ENCODE results near the gene B3GNT4.
"Not testable (repeated sequence)": the region's sequence is repeated elsewhere in the genome, so short reads cannot be mapped to it uniquely, and the experiment has no call there.

B3GNT4 gene

GRCh38 chr12:122243965-122244364 is 40.5 kb downstream of the B3GNT4 start:
- Histone ChIP-seq H3K27me3 (ENCODE audit: control insufficient read depth, insufficient read depth, low read length, poor library complexity, severe bottlenecking) (no peaks in the 10 kb centered on the region), H3K4me1 (ENCODE audit: control insufficient read depth, insufficient read depth, low read length) (no peaks in the 10 kb centered on the region), H3K27ac (ENCODE audit: insufficient read depth, low read depth, low read length, poor library complexity, severe bottlenecking) (no peak overlapping the region), H3K36me3 (ENCODE audit: control insufficient read depth, insufficient read depth, low read length) (peaks cover under 1% of the 10 kb centered on the region), H3K9me3 (ENCODE audit: control insufficient read depth, low read length) (no peaks in the 10 kb centered on the region), H3K4me3 (ENCODE audit: insufficient read depth, low read depth, low read length) (no peak overlapping the region)
- WGBS, 2 experiments: 97 to 100% methylated on average over 4 to 5 of the region's 6 CpGs

- Histone ChIP-seq H3K27ac (ENCODE audit: insufficient read depth, low read depth, low read length, poor library complexity, severe bottlenecking) (no peak overlapping the region), H3K4me3 (ENCODE audit: insufficient read depth, low read depth, low read length) (no peak overlapping the region), H3K4me1 (ENCODE audit: control insufficient read depth, insufficient read depth, low read length) (no peaks in the 10 kb centered on the region), H3K9me3 (ENCODE audit: control insufficient read depth, low read length) (no peaks in the 10 kb centered on the region), H3K27me3 (ENCODE audit: control insufficient read depth, insufficient read depth, low read length, poor library complexity, severe bottlenecking) (no peaks in the 10 kb centered on the region), H3K36me3 (ENCODE audit: control insufficient read depth, insufficient read depth, low read length) (peaks cover 8% of the 10 kb centered on the region)
- WGBS, 2 experiments: 93 to 94% methylated on average over 9 to 11 of the region's 11 CpGs
Observed at GRCh38 chr12:122244565-122245371, 41.3 kb downstream of the B3GNT4 start.

- Histone ChIP-seq H3K36me3 (ENCODE audit: control insufficient read depth, insufficient read depth, low read length) (peaks cover 9% of the 10 kb centered on the region), H3K27ac (ENCODE audit: insufficient read depth, low read depth, low read length, poor library complexity, severe bottlenecking) (no peak overlapping the region), H3K27me3 (ENCODE audit: control insufficient read depth, insufficient read depth, low read length, poor library complexity, severe bottlenecking) (no peaks in the 10 kb centered on the region), H3K4me3 (ENCODE audit: insufficient read depth, low read depth, low read length) (no peak overlapping the region), H3K9me3 (ENCODE audit: control insufficient read depth, low read length) (no peaks in the 10 kb centered on the region), H3K4me1 (ENCODE audit: control insufficient read depth, insufficient read depth, low read length) (no peaks in the 10 kb centered on the region)
- WGBS, 2 experiments: 91 to 95% methylated on average over 1 of the region's 1 CpG
Observed at GRCh38 chr12:122245553-122245952, 42.0 kb downstream of the B3GNT4 start.

DNA sequence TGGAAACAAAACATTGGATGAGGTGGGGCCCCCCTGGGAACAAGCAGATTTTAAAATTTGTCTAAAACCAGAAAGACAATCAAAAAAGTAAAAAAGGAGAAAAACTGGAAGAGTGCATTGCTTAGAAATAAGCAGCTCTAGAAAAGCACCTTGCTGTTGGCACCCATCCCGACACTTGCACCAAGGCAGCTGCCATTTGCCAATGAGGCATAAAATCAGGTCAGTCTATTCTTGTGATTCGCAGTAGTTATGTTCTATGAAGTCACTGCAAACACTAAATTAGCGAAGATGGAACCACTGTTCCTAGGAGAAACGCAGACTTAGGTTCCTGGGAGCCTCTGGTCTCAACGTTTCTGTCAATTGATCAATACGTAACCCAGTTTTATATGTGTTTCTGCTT is 46.5 kb downstream of the B3GNT4 start:
- Histone ChIP-seq H3K4me3 (ENCODE audit: insufficient read depth, low read depth, low read length) (no peak overlapping the region), H3K4me1 (ENCODE audit: control insufficient read depth, insufficient read depth, low read length) (no peaks in the 10 kb centered on the region), H3K27ac (ENCODE audit: insufficient read depth, low read depth, low read length, poor library complexity, severe bottlenecking) (no peak overlapping the region), H3K9me3 (ENCODE audit: control insufficient read depth, low read length) (no peaks in the 10 kb centered on the region), H3K27me3 (ENCODE audit: control insufficient read depth, insufficient read depth, low read length, poor library complexity, severe bottlenecking) (no peaks in the 10 kb centered on the region), H3K36me3 (ENCODE audit: control insufficient read depth, insufficient read depth, low read length) (peaks cover 9% of the 10 kb centered on the region)
- WGBS, 2 experiments: 96 to 98% methylated on average over 6 of the region's 6 CpGs

DNA sequence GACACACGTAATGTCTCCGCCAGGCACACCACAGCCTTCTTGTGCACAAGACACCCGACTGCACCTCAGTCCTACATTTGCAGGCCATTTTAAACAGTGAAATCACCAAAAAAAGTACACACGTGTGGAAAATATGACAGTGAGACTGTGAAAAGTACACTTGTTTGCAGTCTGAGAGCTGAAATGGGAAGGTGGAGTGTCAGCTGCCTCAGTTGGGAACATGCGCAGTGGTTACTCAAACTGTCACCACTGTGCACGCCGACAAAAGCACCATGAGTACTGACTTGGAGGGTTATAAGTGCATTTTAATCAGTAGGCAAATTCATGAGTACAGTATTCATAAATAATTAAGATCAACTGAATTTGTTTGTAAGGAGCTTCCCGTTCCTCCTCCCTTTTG is 47.0 kb downstream of the B3GNT4 start:
- H3K4me1 ChIP-seq (ENCODE audit: control insufficient read depth, insufficient read depth, low read length): no peaks in the 10 kb centered on the region
- no peaks in the 10 kb centered on the region for H3K27me3 ChIP-seq (ENCODE audit: control insufficient read depth, insufficient read depth, low read length, poor library complexity, severe bottlenecking)
- WGBS, 2 experiments: 96 to 97% methylated on average over 8 of the region's 8 CpGs
- H3K36me3 ChIP-seq (ENCODE audit: control insufficient read depth, insufficient read depth, low read length): peaks cover 9% of the 10 kb centered on the region
- H3K9me3 ChIP-seq (ENCODE audit: control insufficient read depth, low read length): no peaks in the 10 kb centered on the region
- H3K27ac ChIP-seq (ENCODE audit: insufficient read depth, low read depth, low read length, poor library complexity, severe bottlenecking): no peak overlapping the region
- H3K4me3 ChIP-seq (ENCODE audit: insufficient read depth, low read depth, low read length): no peak overlapping the region

- not testable (repeated sequence) for H3K4me1 ChIP-seq (ENCODE audit: control insufficient read depth, insufficient read depth, low read length); H3K27me3 ChIP-seq (ENCODE audit: control insufficient read depth, insufficient read depth, low read length, poor library complexity, severe bottlenecking); H3K9me3 ChIP-seq (ENCODE audit: control insufficient read depth, low read length); H3K4me3 ChIP-seq (ENCODE audit: insufficient read depth, low read depth, low read length); H3K27ac ChIP-seq (ENCODE audit: insufficient read depth, low read depth, low read length, poor library complexity, severe bottlenecking); H3K36me3 ChIP-seq (ENCODE audit: control insufficient read depth, insufficient read depth, low read length)
- WGBS, 2 experiments: 88 to 97% methylated on average over 4 of the region's 4 CpGs
Observed at GRCh38 chr12:122258462-122258861, 55.0 kb downstream of the B3GNT4 start.
